ENCODE measurements around the gene GPR107.

GRCh38 chr9:130128733-130129431, 75.2 kb downstream of the GPR107 start:
- TF ChIP-seq, protein P1, sequence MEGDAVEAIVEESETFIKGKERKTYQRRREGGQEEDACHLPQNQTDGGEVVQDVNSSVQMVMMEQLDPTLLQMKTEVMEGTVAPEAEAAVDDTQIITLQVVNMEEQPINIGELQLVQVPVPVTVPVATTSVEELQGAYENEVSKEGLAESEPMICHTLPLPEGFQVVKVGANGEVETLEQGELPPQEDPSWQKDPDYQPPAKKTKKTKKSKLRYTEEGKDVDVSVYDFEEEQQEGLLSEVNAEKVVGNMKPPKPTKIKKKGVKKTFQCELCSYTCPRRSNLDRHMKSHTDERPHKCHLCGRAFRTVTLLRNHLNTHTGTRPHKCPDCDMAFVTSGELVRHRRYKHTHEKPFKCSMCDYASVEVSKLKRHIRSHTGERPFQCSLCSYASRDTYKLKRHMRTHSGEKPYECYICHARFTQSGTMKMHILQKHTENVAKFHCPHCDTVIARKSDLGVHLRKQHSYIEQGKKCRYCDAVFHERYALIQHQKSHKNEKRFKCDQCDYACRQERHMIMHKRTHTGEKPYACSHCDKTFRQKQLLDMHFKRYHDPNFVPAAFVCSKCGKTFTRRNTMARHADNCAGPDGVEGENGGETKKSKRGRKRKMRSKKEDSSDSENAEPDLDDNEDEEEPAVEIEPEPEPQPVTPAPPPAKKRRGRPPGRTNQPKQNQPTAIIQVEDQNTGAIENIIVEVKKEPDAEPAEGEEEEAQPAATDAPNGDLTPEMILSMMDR (conservative IDR thresholded peaks at IDR 0.05), result no peak
- no peak for TF ChIP-seq EZH2 (IDR thresholded peaks at IDR 0.05; ENCODE audit: low read depth)

All from PC-9 (cell line).